Activated CD8-positive, alpha-beta memory T cell treated with anti-CD3 and anti-CD28 coated beads, Interleukin-2, amount 50 U/mL, for 1 hour (primary cell): ENCODE measurements around the gene P4HA2.

Experiments
- DNase-seq: peaks from one replicate; pipeline ENCODE4 v3.0.0-alpha.2; 2020; ENCODE audit errors: extremely low read depth

The P4HA2 gene

DNA sequence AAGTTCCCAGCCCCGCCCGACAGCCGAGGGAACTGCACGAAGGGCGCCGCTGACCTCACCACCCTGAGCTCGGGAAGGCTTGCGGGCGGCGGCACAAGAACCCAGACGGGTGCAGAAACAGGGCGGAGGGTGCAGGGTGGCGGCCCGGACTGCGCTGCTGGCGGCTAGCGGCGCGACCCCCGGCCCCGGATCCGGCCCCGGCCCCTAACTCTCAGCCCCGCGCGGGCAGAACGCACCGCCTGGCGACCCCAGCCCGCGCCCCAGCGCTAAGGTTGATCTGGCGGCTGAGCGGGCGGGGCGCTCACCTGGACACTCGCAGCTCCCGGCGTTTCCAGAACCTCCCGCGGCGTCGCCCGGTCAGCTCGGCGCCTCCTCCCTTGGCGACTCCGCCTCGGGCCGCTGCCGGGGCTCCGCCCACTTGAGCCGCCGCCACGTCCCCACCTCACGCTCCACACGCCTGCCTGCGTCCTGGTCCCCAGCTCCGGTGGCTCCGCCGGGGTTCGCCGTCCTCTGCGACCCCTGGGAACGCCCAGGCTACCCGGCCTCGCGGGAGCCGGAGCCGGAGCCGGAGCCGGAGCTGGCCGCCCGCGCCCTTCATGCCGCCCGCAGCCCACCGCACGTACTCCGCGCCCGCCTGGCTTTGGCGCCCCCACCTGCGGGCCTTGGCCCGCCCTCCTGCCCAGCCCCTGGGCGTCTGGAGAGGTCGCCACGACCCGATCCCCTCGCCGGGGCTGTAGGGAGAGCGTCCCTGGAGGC lies at the start of gene P4HA2:
Gene P4HA2 (minus strand): TSS at position 369 of the 756 bp plus-strand sequence. CDS start 9,227 bp downstream, outside the sequence.
- DNase-seq: no peak

DNA sequence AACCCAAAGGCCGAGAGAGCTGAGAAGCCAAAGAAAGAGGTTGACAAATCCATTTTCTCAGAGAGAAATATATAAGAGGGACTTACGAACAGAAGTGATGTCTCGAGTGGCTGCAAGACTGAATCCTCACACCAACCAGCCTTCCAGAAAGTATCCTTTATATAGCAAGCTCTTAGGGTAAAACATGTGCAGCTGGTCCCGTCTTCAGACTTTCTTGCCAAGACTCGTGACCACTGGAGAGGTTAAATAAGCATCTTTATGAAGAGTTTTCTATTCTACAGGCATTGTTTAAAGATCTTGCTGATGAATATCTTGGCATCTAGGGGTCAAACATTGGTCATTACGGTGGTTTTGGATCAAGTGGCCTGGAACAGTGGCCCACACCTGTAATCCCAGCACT lies 49.6 kb upstream of the P4HA2 start:
- DNase-seq: no peak

DNA sequence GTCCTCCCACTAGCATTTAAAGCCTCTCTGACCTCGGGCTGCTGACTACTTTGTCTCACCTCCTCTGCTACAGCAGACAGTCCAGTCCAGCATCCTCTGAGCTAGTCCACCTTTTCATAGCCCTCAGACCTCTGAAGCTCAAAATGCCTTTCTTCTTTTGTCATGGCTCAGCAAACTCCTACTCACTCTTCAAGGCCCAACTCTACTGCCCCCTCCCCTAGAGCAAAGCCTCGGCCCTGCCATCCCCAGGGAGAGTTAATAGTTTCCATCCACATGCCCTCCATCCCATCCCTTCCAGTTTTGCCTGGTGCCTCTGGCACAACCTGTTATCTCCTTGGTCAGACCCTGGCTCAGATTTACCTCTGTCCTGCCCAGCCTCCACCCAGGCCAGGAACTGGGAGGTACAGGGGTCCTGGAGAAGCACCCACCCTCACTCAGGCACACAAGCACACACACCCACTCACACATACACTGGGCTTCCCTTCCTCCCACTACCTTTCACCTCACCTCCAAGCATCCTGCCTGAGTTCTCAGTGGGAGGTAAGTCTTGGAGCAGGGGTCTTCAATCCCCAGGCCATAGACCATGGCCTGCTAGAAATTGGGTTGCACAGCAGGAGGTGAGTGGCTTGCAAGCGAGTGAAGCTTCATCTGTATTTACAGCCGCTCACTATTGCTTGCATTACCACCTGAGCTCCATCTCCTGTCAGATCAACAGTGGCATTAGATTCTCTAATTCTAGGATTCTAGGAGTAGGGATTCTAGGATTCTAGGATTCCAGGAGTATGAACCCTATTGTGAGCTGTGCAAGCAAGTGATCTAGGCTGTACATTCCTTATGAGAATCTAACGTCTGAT lies 47.9 kb upstream of the P4HA2 start:
- no peak for DNase-seq

DNA sequence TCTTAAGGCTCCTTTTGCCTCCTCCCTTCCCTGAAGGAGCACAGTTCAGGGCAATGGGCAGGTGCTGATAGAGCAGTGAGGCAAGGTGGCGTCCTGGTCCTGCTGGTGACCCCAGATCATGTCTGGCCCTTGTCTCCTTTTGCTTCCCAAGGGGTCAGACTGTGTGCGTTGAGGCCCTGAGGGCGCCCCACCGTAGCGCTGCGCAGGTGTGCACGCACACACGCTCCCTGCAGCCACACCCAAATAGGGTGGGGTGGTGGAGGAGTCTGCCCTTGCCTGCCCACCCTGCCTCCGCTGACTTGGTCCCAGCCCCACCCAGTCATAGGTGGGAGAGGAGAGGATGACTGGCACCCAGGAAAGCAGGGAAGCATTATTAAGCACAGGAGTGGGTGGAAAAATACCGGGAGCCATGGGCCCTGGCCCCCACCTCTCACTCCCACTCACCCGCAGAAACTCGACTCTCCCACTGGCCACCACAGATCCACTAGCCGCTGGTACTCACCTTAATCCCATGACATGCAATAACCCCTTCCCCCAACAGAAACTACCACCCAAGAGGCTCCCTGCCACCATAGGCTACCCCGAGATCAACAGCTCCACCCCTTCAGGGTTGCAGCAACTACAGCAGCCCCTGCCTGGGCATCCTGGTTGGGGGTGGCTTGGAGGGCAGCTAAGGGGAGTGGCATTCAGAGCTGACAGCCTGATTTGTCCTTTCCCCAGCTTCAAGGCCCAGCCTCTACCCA lies 46.6 kb upstream of the P4HA2 start:
- no peak for DNase-seq

DNA sequence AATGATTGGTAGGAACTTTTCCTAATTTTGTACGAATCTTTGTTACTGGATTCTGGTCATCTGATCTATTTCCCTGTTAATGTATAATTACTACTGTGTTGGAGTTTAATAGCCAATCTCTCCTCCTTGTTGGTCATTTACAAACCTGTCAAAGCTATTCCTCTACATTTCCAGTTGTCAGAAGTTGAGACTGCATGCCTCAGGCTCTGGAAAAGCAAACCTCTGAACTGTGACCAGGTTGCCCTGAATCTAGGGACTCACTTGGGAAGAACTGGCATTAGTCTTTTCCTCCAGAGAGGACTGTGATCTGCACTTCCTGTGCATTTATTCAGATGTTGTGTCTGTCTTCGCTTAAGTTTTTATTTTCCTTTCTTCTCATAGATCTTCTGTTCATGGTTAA lies 46.0 kb upstream of the P4HA2 start:
- no peak for DNase-seq

DNA sequence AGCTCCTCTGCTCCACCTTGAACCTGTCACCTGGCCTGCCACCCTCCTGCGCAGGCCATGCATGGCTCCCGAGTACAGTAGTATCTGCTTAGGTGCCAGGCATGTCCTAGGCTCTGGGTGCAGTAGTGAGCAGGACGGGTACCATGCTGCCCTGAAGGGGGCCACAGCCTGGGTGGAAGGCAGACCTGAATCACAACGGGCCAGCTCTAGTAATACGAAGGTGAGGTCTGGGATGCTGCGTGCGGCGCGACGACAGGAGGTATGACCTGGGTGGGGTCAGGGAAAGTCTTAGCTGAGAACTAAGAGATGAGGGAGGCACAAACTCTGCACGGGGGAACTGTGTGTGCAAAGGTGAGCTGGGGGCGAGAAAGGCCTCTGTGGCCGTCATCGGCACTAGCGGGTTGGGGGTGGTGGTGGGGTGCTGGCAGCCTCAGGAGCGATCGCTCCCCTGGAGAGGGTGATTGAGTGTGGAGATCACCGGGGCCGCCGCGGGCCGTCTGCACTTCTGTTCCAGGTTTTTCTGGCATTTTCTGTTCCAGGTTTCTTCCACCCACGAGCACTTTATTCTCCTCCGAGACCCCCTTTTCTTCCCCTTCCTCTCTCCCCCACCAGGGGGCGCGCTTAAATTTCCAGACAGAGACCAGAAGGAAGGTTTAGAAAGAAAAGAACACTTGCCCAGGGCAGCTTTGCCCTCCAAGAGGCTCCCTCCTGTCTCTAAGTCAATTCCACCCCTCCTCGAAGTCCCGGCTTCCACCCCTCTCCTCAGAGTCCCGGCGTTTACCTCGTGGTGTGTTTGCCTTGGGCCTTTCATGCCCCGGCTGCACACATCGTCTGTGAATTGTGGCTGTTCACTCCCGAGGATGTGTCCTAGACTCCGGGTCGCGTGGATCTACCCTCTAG lies 44.9 kb upstream of the P4HA2 start:
- no peak for DNase-seq

DNA sequence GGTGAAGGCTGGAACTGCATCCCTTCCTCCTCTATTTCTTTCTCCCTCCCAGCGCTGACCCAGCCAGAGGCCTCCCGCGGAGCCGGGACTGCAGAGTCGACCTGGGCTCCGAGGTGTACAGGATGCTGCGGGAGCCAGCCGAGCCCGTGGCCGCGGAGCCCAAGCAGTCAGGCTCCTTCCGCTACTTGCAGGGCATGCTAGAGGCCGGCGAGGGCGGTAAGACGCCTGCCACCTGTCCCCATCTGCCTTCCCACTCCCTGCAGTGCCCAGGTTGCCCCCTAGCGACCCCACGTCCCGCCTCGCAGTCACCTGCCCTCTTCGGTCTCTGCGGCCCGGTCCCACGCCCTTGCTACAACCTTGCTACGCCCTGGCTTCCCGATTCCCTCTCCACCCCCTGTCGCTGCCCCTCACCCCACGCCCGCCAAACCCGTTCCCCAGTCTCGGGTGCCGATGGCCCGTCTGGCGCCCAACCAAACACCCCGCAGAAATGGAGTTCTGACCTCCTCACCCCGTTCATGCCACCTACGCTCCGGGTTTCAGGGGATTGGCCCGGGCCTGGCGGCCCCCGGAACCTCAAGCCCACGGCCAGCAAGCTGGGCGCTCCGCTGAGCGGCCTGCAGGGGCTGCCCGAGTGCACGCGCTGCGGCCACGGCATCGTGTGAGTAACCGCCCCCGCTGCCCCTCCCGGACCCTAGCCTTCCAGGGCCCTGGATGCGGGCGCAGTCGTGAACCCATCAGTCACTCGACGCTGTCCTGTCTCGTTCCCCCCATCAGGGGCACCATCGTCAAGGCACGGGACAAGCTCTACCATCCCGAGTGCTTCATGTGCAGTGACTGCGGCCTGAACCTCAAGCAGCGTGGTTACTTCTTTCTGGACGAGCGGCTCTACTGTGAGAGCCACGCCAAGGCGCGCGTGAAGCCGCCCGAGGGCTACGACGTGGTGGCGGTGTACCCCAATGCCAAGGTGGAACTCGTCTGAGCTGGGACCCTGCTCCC lies 43.9 kb upstream of the P4HA2 start:
- DNase-seq: no peak

DNA sequence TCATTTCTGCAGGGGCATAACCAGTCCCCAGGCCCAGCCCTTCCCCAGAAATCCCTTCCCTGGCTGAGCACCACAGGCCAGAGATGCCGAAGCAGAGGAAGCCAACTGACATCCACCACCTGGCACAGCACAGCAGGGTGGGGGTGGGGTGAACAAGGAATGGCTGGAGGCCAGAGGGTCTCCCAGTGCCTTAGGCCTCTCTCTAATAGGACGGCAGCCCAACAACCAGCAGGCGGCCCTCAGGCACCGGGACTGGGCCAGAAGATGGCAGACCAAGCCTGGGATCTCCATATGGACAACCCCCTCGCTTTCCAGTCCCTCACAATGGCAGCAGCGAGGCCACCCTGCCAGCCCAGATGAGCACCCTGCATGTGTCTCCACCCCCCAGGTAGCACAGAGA lies 43.1 kb upstream of the P4HA2 start:
- no peak for DNase-seq

DNA sequence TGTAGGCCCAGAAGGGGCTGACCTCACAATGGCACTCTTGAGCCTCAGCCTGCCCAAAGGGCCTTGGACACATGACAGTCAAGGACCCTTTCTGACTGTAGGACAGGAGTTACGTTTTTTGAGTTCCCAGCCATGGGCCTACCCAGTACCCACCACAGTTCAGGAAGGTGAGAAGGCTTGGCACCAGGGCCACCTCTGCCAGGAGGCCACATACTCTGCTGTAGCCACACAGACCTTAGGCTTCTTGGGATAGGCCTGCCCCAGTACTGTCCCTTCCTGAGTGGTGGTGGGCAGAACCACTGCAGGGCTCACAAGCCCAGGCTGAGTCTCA lies 42.6 kb upstream of the P4HA2 start:
- DNase-seq: no peak

DNA sequence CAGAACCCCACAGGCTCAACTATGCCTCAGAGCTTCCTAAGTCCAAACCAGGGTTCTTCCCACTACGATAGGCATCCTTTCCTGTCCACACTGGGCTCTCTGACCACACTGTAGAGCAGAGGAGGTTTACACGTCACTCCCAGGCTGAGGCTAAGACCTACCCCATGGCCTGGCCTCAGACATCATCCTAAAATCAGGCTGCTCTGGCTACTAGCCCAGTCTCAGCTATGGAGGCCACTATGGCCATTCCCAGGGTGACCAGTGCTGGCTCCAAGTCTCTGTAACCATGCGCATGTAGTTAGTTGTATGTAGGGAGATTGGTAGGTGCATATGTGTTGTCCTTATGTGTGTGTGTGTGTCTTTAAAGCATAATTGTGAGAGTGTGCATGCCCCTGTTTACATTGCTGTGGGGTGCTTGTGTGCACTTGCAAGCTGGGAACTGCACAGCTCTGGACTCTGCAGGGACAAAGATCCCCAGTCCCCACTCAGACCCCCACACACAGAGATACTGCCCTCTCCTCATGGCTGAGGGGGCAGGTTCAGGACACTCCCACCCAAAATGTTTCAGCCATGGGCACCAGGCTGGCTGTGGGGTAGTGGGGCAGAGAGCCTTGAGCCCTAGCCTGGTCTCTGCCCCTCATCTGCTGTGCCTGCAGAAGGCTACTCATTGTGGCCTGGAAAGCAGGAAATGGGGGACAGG lies 42.1 kb upstream of the P4HA2 start:
- no peak for DNase-seq

DNA sequence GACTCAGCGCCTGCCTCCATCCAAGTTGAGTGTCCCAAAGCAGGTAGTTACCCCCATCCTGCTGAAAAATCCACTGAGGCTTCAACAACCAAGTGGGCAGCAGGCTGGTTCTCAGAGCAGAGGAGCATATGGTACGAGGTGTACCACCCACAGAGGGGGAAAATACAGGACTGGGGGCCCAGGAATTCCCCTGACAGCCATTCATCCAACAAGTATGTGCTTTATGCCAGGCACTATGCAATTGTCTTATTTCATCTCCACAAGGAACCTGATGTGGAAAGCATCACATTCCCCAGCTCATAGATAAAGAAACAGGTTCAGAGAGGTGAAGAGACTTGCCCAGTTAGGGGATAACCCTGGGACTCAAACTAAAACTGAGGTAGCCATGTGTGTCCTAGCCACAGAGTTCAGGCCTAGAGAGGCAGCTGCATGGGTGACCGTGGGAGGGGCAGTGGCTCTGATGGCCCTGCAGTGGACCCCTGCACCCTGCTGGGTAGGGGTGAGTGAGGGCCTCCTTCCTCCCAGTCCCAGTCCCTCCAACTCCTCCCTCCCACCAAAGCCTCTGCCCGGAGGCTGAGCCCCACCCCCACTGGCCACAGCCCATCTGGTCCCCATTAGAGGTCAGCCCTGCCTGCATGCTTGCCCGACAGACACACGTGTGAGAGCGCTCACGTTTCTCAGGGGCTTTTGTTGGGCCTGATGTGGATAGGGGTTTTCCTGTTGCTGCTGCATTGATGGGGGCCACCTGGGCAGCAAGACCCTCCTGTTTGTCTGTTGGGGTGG lies 41.3 kb upstream of the P4HA2 start:
- DNase-seq: no peak

DNA sequence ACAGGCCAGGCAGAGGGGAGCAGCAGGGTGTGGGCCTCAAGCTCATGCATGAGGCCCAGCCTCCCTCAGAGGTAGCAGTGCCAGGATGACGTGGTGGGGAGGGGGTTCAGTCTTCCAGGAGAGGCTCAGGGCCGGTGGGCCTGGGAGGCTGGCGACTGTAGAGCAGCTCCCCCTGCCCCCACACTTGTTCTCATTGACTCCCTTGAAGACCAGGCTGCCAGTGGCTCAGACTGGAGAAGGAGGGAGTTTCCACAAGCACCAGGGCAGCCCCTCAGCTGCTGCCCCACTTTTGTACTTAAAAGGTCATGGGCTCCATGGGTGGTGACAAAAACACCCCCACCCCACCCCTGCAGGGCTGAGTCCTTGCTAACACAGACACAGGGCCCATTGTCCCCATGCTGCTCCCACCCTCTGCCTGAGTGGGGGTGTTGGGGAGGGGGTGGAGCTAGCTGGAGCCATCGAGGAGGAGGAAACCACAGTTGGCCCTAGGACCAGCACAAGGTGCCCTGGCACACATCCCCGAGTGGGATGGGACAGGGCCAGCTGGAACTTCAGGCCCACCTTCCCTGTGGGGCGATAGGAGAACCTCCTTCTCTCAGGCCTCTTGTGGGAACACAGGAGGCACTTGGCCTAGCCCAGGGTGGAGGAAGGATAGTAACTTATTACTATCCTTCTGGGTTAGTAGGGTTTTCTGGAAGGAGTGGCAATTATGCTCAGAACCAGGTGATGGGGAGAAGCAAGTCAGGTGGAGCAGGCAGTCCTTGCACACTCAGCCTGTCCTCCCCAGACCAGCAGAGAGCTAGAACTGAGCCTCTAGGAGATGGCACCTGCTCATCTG lies 40.5 kb upstream of the P4HA2 start:
- DNase-seq: no peak

DNA sequence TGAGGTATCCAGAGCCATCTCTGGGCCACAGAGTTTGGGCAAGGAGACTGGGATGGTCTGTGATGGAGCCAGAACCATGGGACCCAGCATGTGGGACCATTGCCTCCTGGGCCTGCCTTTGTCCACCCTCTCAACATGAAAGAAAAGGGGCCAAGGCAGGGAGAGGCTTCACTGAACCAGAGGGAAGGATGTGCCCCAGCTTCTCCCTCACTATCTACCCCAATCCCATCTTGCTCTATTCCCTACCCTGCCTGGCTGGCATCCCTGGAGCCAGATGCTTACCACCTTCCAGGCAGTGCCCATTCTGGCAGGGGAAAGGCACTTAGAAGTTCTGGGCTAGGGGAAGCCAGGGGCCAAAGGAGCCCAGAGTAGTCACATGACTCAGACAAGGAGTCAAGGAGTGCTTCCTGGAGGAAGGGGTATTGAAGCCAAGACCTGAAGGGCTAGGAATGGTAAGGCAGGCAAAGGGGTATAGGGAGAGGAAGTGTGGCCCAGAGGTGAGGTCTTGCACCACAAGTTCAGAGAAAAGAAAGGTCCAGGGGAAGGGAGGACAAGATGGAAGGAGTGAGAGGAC lies 39.6 kb upstream of the P4HA2 start:
- DNase-seq: no peak

DNA sequence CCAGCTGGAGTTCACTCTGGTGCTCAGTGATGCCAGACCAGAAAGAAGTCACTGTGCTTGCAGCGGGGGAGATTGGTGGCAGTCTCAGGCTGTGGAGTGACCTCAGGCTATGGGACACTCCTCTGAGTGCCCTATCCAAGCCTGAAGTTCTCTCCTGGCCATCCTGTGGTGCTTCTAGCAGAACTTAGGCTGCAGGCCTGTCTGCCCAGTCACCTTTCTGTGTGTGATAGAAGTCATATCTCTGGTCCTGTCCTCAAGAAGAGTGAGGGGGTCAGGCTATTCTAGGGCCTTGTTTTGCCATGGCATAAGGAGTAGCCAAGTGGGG lies 39.1 kb upstream of the P4HA2 start:
- DNase-seq: no peak

DNA sequence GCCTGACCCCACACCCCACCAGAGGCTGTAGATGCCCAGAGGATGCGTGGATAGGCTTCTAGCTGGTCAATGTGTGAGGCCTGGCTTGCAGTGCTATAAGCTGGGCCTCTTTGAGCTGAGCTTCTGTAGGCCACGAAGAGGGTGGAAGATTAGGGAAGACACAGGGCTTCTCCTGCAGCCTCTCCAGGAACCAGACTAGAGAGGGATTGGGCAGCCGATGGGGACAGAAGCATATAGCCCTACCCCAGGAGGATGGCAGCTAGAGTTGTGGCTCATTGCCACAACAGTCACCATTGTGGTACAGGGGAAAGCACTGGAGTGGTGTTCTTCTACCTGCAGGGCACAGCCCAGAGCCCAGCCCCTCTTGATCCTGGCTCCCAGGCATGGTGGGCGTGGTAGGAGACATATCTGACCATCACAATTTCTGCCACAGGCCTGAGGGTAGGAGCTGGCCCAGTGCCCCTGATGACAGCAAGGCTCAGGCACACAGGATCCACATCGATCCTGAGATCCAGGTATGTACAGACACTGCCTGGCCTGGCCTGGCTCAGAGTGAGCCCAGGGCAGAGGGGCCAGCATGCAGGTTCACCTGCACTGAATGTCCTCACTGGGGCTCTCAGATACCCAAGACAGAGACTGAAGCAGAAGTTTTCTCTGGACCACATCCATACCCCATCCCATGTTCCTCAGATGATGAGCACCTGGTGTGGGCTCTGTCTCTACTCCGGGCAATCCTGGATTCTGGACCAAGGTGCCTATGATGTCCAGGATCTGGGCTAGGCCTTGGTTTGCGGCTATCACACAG lies 38.6 kb upstream of the P4HA2 start:
- no peak for DNase-seq

DNA sequence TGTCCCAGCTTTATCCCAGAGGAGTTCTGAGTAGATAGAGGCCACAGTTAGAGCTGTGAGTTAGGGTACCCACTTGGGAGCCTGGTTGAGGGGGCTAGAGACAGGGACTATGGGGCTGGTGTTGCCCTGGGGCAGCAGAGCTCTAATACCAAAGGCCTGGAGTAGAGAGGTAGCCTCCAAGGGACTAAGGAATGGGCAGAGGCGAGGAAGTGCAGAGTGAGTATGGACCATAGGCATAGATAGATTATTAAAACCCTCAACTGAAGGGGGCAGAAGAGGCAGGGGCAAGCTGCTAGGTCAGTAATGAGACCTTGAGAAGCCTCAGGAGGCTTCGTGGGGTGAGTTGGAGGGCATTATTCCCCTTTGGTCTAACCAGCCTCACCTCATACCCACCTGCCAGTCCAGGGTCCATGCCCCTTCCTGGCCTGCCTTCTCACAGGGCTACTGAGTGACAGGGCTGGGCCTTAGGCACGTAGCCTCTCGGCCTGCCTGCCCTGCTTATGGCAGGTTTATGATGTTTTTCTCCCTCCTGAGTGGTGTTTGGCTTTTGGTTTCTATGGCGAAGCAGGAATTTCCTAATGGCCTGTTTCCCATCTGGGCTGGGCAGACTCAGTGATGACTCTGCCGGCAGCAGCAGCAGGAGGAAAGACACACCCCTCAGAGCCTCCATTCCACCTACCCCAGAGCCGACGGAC lies 37.8 kb upstream of the P4HA2 start:
- DNase-seq: no peak
